ENCODE results near the gene PDCD1LG2.

- TF ChIP-seq, protein P1, sequence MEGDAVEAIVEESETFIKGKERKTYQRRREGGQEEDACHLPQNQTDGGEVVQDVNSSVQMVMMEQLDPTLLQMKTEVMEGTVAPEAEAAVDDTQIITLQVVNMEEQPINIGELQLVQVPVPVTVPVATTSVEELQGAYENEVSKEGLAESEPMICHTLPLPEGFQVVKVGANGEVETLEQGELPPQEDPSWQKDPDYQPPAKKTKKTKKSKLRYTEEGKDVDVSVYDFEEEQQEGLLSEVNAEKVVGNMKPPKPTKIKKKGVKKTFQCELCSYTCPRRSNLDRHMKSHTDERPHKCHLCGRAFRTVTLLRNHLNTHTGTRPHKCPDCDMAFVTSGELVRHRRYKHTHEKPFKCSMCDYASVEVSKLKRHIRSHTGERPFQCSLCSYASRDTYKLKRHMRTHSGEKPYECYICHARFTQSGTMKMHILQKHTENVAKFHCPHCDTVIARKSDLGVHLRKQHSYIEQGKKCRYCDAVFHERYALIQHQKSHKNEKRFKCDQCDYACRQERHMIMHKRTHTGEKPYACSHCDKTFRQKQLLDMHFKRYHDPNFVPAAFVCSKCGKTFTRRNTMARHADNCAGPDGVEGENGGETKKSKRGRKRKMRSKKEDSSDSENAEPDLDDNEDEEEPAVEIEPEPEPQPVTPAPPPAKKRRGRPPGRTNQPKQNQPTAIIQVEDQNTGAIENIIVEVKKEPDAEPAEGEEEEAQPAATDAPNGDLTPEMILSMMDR (conservative IDR thresholded peaks at IDR 0.05 in 1 of 2, IDR thresholded peaks at IDR 0.05 in 1 of 2; ENCODE audit: extremely low read depth in 1 of 2, insufficient read depth in 1 of 2, low read depth in 1 of 2, low read length in 2 of 2) = no peak
- TF ChIP-seq EZH2 (IDR thresholded peaks at IDR 0.05; ENCODE audit: borderline replicate concordance, low read length) = no peak
Observed at GRCh38 chr9:5479994-5480694, 30.2 kb upstream of the PDCD1LG2 start.
